AG09319 (cell line): ENCODE measurements around the gene APCDD1L.

ENCODE experiments used
- DNase-seq: peaks from one replicate; pipeline ENCODE4 v3.0.0-alpha.2; 2010; ENCODE audit warnings: low read depth; ENCODE audit errors: extremely low read depth
- CTCF ChIP-seq: IDR thresholded peaks from 2 replicates; pipeline ENCODE4 v1.5.1; 2011; ENCODE audit warnings: low read depth, mild to moderate bottlenecking, inconsistent platforms, low read length, moderate library complexity

The APCDD1L gene

DNA sequence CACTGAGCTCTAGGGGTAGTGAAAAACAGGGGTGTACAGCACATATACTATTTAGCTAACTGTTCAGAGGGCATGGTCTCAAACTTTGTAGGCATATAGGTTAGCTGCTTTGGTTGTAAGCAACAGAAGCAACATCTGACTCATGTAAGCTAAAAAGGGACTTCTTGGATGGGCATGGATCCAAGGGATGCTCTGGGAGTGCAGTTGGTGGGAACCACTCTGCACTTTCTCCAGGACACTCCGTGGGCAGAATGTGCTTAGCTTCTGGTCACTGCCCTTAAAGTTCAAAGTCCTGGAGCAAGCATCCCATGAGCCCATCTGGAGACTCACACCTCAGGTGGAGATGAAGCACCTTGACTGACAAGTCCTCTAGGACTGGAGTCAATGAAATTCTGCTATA lies 11.5 kb downstream of the APCDD1L start:
- TF ChIP-seq CTCF = no peak

DNA sequence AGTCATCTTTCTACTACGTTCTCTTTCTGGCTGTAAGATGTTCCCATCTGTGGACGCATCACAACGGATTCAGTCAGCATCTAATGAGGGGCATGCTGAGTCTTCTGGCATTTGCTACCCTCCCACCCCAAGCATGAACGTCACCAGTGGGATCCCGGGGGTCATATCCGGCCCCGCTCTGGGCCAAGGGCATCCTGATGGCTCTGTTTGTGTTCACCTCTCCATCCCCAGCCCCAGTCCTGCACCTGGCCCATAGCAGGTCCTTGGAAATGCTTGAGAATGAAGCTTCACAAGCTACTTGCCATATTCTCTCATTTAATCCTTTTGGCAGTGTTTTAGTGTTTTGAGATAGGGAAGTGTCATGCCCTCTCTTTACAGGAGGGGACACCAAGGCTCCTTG lies 14.9 kb downstream of the APCDD1L start:
- no peak for TF ChIP-seq CTCF
- no peak for DNase-seq

More for the DNA sequence above, 11.5 kb downstream of the APCDD1L start:
- DNase-seq = no peak

- DNase-seq = no peak
- TF ChIP-seq CTCF = no peak
These were observed 16.6 kb downstream of the APCDD1L start for GRCh38 chr20:58498470-58499068.

GRCh38 chr20:58497724-58498469 lies 17.3 kb downstream of the APCDD1L start:
- no peak for DNase-seq
- no peak for TF ChIP-seq CTCF

- no peak for DNase-seq
- TF ChIP-seq CTCF = no peak
These were observed 18.0 kb downstream of the APCDD1L start for GRCh38 chr20:58497076-58497641.

GRCh38 chr20:58496429-58496769 lies 18.8 kb downstream of the APCDD1L start:
- DNase-seq = no peak
- no peak for TF ChIP-seq CTCF
